ENCODE measurements around the gene MROH2B.

DNA sequence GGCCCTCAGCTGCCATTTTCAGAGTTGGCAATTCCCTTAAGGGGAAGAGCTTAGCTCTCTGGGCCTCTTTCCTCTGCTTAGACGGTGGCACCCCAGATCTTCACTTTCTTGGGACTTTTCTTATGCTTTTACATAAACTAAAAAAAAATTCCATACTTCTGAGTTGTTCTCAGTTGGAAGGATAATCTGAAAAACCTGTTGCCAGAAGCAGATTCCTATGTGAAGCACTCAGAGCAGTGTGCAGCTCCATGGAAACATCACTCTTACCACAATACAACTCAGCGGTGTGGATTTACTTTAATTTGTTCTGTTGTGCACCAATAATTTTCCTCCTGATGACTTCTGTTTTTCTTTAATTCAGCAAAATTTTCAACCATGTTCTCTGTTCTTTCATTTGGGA lies 44.1 kb upstream of the MROH2B start:
- TF ChIP-seq EP300 (conservative IDR thresholded peaks at IDR 0.05; ENCODE audit: poor library complexity, severe bottlenecking) = no peak
- TF ChIP-seq, protein P1, sequence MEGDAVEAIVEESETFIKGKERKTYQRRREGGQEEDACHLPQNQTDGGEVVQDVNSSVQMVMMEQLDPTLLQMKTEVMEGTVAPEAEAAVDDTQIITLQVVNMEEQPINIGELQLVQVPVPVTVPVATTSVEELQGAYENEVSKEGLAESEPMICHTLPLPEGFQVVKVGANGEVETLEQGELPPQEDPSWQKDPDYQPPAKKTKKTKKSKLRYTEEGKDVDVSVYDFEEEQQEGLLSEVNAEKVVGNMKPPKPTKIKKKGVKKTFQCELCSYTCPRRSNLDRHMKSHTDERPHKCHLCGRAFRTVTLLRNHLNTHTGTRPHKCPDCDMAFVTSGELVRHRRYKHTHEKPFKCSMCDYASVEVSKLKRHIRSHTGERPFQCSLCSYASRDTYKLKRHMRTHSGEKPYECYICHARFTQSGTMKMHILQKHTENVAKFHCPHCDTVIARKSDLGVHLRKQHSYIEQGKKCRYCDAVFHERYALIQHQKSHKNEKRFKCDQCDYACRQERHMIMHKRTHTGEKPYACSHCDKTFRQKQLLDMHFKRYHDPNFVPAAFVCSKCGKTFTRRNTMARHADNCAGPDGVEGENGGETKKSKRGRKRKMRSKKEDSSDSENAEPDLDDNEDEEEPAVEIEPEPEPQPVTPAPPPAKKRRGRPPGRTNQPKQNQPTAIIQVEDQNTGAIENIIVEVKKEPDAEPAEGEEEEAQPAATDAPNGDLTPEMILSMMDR (IDR thresholded peaks at IDR 0.05; ENCODE audit: poor library complexity, severe bottlenecking) = no peak
- TF ChIP-seq EZH2 (IDR thresholded peaks at IDR 0.05; ENCODE audit: borderline replicate concordance, insufficient read depth, low read length, poor library complexity, severe bottlenecking) = no peak
- TF ChIP-seq REST (IDR thresholded peaks at IDR 0.05; ENCODE audit: borderline replicate concordance) = no peak
- TF ChIP-seq POLR2AphosphoS5 (IDR thresholded peaks at IDR 0.05) = no peak
- TF ChIP-seq MXI1 (conservative IDR thresholded peaks at IDR 0.05; ENCODE audit: poor library complexity, severe bottlenecking) = no peak

All from neural cell (in vitro differentiated cells).